Endothelial cell of umbilical vein (primary cell): ENCODE results near the gene FAM83F. TPM values are rescaled to one million over a fixed set of nuclear protein-coding genes. Genes with fewer than 3 reads are reported as not detected.

Source experiments
- BruUV-seq: library from RNA; stranded (reverse); fragments of 400-500 nt; replicated peaks from 2 replicates; lab custom pipeline; 2021; lab: Mats Ljungman, UMichigan
- CTCF ChIA-PET: fragments of 300-600, 350-600 bp; sonication (Branson Sonifier 250); formaldehyde crosslinking; loops from one replicate; lab custom pipeline; 2021; ENCODE audit warnings: antibody characterized with exemption, inconsistent platforms; lab: Charles Lee
- POLR2A ChIA-PET: fragments of 300-600, 350-600 bp; sonication (Branson Sonifier 250); formaldehyde crosslinking; loops from one replicate; lab custom pipeline; 2021; ENCODE audit warnings: antibody characterized with exemption, inconsistent platforms; lab: Charles Lee
- DNase-seq: peaks from one replicate; pipeline ENCODE4 v3.0.0-alpha.2; 2011; ENCODE audit warnings: low read depth, low spot score
- FAIRE-seq: peaks from 2 replicates; lab custom pipeline; 2011; peaks lifted over from hg19 to GRCh38; lab: Jason Lieb, UNC
- H2AFZ ChIP-seq: 2 replicates; pipeline ENCODE4 v1.6.0; 2012; ENCODE audit warnings: low read depth, low read length, control low read depth, inconsistent platforms
- H3K27ac ChIP-seq: 2 replicates; pipeline ENCODE4 v1.5.1; 2011; ENCODE audit warnings: low read depth, mild to moderate bottlenecking, control low read depth, low read length, moderate library complexity; ENCODE audit not compliant: insufficient read depth
- H3K27me3 ChIP-seq, 2 experiments: 2 replicates each; pipeline versions ENCODE4 v1.6.0 to v1.6.1; 2011; ENCODE audit warnings: low read length in 2 of 2, mixed read lengths in 1 of 2; ENCODE audit not compliant: control insufficient read depth in 2 of 2, insufficient read depth in 2 of 2
- H3K36me3 ChIP-seq, 2 experiments: 2 replicates in 1 of 2; 3 replicates in 1 of 2; pipeline ENCODE4 v1.5.1; 2011; ENCODE audit warnings: low read length in 2 of 2, mild to moderate bottlenecking in 1 of 2, moderate library complexity in 1 of 2; ENCODE audit not compliant: control insufficient read depth in 2 of 2, insufficient read depth in 2 of 2; ENCODE audit errors: extremely low read depth in 1 of 2
- H3K4me1 ChIP-seq: 3 replicates; pipeline ENCODE4 v1.5.1; 2011; ENCODE audit warnings: mild to moderate bottlenecking, low read length; ENCODE audit not compliant: control insufficient read depth, insufficient read depth; ENCODE audit errors: extremely low read depth
- H3K4me2 ChIP-seq: 2 replicates; pipeline ENCODE4 v1.6.1; 2011; ENCODE audit warnings: low read length, control low read depth, mixed read lengths; ENCODE audit not compliant: insufficient read depth
- H3K4me3 ChIP-seq, 3 experiments: fragments of 200-600 bp in 1 of 3; sonication (generic), shearing (Covaris generic) in 1 of 3; replicated peaks in 1 of 3; 2 replicates each; pipeline ENCODE4 v1.5.1; 2011 to 2016; ENCODE audit warnings: control low read depth in 3 of 3, low read length in 3 of 3, mild to moderate bottlenecking in 2 of 3, inconsistent platforms in 1 of 3, low read depth in 1 of 3, moderate library complexity in 1 of 3; ENCODE audit not compliant: insufficient read depth in 1 of 3
- H3K79me2 ChIP-seq: 2 replicates; pipeline ENCODE4 v1.6.0; 2012; ENCODE audit warnings: low read length, inconsistent platforms; ENCODE audit not compliant: control insufficient read depth, insufficient read depth
- H3K9ac ChIP-seq: replicated peaks from 2 replicates; pipeline ENCODE3; 2011; ENCODE audit warnings: low read length, control low read depth; ENCODE audit not compliant: insufficient read depth; ENCODE audit errors: extremely low read depth
- H3K9me1 ChIP-seq: replicated peaks from 3 replicates; pipeline ENCODE4 v1.6.0; 2011; ENCODE audit warnings: mild to moderate bottlenecking, low read length; ENCODE audit not compliant: control insufficient read depth, insufficient read depth; ENCODE audit errors: extremely low read depth
- H3K9me3 ChIP-seq: replicated peaks from 2 replicates; pipeline ENCODE4 v1.5.1; 2012; ENCODE audit warnings: low read length, inconsistent platforms; ENCODE audit not compliant: control insufficient read depth, insufficient read depth
- H4K20me1 ChIP-seq: replicated peaks from 2 replicates; pipeline ENCODE3; 2011; ENCODE audit warnings: mild to moderate bottlenecking, low read length; ENCODE audit not compliant: control insufficient read depth, insufficient read depth; ENCODE audit errors: extremely low read depth
- FOS ChIP-seq: IDR thresholded peaks from 2 replicates; pipeline ENCODE4 v1.6.1; 2011; ENCODE audit warnings: mild to moderate bottlenecking, low read length, moderate library complexity, borderline replicate concordance; ENCODE audit not compliant: insufficient read depth
- MAX ChIP-seq: IDR thresholded peaks from 2 replicates; pipeline ENCODE4 v1.6.1; 2011; ENCODE audit not compliant: insufficient read depth, insufficient read length
- POLR2A ChIP-seq: IDR thresholded peaks from 2 replicates; pipeline ENCODE4 v1.6.1; 2012; ENCODE audit warnings: low read depth, mild to moderate bottlenecking, control low read depth, low read length
- POLR2AphosphoS5 ChIP-seq: IDR thresholded peaks from 2 replicates; pipeline ENCODE4 v1.6.1; 2012; ENCODE audit warnings: low read depth, mild to moderate bottlenecking, control low read depth, low read length, moderate library complexity; ENCODE audit not compliant: insufficient read depth
- dilution Hi-C: fragments of 300-500 bp; cut with MboI; formaldehyde crosslinking; loops from one replicate; pipeline ENCODE4 v1.15.0; 2019; ENCODE audit warnings: low sequenced_read_pairs; ENCODE audit not compliant: extremely low pct_ligation_motif_present
- intact Hi-C: fragments of 100-400 bp; cut with micrococcal nuclease; formaldehyde crosslinking; loops from one replicate; pipeline ENCODE4 v1.10.0; 2022
- polyA plus RNA-seq, 4 experiments: library from polyadenylated mRNA; depleted of rRNA in 3 of 4; stranded (reverse) in 3 of 4; unstranded in 1 of 4; fragments of >200 nt; gene quantifications; 2 replicates each; pipeline versions ENCODE4 v1.2.1 to v1.2.3, GENCODE V29; 2011 to 2012; ENCODE audit warnings: missing spikeins in 1 of 4
- total RNA-seq: library from RNA; stranded (reverse); gene quantifications from 2 replicates; pipeline ENCODE4 v1.2.3, GENCODE V29; 2021
- TF ChIP-seq, protein P1 (sequence below), 2 donors: IDR thresholded peaks; 1 replicate in 1 of 2; 2 replicates in 1 of 2; pipeline ENCODE4 v1.5.1; 2011; ENCODE audit warnings: low read length in 2 of 2, mild to moderate bottlenecking in 2 of 2, moderate library complexity in 2 of 2, control low read depth in 1 of 2, inconsistent platforms in 1 of 2, low read depth in 1 of 2; ENCODE audit not compliant: insufficient read depth in 1 of 2; ENCODE audit errors: extremely low read depth in 1 of 2

FAM83F gene
- total and polyA plus RNA-seq, 2 donors (not counting 3 experiments of a cell fraction or from before 2014, with no cell fraction given), result not detected

DNA sequence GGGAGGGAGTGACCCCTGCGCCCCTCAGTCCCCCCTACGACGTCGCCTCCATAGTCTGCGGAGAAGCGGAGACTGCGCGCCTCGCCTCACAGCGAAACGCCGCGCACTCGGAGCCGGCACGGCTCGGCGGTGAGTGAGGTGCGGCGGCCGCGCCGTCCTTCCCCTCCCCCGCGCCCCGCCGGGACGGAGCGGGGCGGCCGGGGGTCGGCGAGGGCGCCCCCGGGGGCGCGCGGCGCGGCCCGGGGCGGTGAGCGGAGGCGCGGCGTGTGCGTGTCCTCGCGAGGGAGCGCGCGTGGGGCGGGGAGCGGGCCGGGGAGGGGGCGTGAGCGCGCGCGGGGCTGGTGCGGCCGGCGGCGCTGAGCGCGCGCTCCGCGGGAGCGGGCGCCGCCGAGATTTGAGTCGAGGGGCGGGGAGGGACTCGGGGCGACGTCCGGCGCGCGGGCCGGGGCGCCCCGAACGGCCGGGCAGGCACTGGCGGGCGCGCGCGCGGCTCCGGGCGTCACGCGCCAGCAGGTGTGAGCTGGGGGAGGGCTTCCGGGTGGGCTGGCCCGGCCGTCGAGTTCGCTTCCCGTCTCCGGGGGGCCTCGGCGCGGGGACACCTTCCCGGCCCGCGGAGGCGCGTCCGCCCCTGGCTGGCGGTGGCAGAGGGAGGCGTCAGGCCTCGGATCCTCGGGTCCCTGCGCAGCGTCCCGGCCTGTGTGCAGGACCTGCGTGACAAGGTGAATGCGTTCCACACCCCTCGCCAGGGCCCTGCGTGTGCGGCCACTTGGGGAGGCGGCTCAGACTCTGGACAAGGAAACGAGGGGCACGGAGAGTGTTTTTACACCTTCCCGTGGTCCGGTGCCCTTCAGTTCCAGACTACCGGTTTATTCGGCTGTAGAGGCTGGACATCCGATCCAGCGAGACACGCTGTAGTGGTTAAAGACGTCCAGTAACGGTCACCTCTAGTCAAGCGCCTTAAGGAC, 50.4 kb downstream of the FAM83F start:
- TSS peak; percentile 23 for BruUV-seq
- Histone ChIP-seq H3K27ac (peak overlapping the region; percentile 35), H3K4me2 (peak overlapping the region; percentile 56), H4K20me1 (no peaks in the 10 kb centered on the region), H3K27me3 (peaks cover 0 to 8% of the 10 kb centered on the region in 2 experiments), H3K9ac (peak overlapping the region; percentile 81), H3K9me1 (no peaks in the 10 kb centered on the region), H3K4me1 (peaks cover 19% of the 10 kb centered on the region), H3K9me3 (no peaks in the 10 kb centered on the region), H3K79me2 (no peaks in the 10 kb centered on the region), H3K36me3 (no peaks in the 10 kb centered on the region), H2AFZ (peak overlapping the region; percentile 88), H3K4me3 (peak overlapping the region; percentile 48 to 95 (median 68))
- no peak for TF ChIP-seq MAX
- TF ChIP-seq FOS, result no peak
- peak; percentile 8 for TF ChIP-seq POLR2AphosphoS5
- TF ChIP-seq, protein P1, sequence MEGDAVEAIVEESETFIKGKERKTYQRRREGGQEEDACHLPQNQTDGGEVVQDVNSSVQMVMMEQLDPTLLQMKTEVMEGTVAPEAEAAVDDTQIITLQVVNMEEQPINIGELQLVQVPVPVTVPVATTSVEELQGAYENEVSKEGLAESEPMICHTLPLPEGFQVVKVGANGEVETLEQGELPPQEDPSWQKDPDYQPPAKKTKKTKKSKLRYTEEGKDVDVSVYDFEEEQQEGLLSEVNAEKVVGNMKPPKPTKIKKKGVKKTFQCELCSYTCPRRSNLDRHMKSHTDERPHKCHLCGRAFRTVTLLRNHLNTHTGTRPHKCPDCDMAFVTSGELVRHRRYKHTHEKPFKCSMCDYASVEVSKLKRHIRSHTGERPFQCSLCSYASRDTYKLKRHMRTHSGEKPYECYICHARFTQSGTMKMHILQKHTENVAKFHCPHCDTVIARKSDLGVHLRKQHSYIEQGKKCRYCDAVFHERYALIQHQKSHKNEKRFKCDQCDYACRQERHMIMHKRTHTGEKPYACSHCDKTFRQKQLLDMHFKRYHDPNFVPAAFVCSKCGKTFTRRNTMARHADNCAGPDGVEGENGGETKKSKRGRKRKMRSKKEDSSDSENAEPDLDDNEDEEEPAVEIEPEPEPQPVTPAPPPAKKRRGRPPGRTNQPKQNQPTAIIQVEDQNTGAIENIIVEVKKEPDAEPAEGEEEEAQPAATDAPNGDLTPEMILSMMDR (IDR thresholded peaks at IDR 0.05; ENCODE audit: extremely low read depth in 1 of 2, insufficient read depth in 1 of 2, low read depth in 1 of 2, low read length in 2 of 2), result no peak
- TF ChIP-seq POLR2A, result peak; percentile 38
- dilution Hi-C loops, result no loop called here
- DNase-seq, result peak; percentile 47
- intact Hi-C loops, result loop anchor here (1.0 to 10.0 kb wide), 4 partner anchors 132 to 301 kb away; partner anchors contain the start of genes ADSL and TNRC6B
- CTCF ChIA-PET, result interaction anchor here (0.6 to 2.6 kb wide), 8 partner anchors 168 to 854 kb away, joined by 3 to 21 read pairs (median 3); no protein-coding TSS in a partner anchor
- FAIRE-seq, result no peak
- POLR2A ChIA-PET, result interaction anchor here (1.2 to 1.3 kb wide), 3 partner anchors 132 to 231 kb away, joined by 3 to 9 read pairs (median 5); partner anchors contain the start of gene TNRC6B
